ENCODE data around the gene CYP24A1. TPM values are rescaled to one million over a fixed set of nuclear protein-coding genes. Genes with fewer than 3 reads are reported as not detected.

Gene CYP24A1
- total and polyA plus RNA-seq, 2 of the 13 experiments (the other 11 are each of a cell fraction or from before 2014, with no cell fraction given): 9.4 to 32.7 TPM

DNA sequence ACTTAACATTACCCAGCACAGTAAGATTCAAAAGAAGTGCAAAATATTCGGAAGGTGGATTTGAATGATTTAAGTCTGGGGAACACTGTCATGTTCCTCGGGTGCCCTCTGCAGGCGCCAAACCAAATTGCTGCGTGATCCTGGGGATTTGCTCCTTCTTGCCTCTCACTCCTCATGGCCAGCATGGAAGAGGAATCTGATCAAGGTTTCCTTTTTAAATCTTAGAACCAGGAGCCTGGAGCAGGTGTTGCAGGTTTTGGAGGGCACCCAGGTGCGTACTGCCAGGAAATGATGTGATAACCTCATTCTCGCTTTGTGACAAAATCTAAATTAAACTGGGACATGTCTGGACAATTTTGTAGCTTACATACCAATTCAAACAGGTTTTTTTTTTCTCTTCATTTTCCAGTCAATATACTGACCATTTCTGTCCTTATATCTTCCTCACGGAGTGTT is 26.0 kb upstream of the CYP24A1 start:
- H3K27ac ChIP-seq (ENCODE audit: extremely low read length, insufficient read depth, low read length): no peak overlapping the region
- H3K4me1 ChIP-seq (ENCODE audit: insufficient read depth, low read length): peaks cover 51% of the 10 kb centered on the region
- H3K9me3 ChIP-seq (ENCODE audit: low read length): no peaks in the 10 kb centered on the region
- ChIA-PET POLR2A (interaction anchor here (1.2 to 2.8 kb wide), 3 partner anchors 93 to 129 kb away, joined by 3 to 13 read pairs (median 4); partner anchors contain the start of gene BCAS1), CTCF (ENCODE audit: low intra/inter-chr PET ratio, low total read pairs) (interaction anchor here (0.7 to 8.3 kb wide), 10 partner anchors 8 to 621 kb away, joined by 3 to 358 read pairs (median 5); partner anchors contain the start of gene PFDN4)
- WGBS (ENCODE audit: low lambda C conversion rate): 2% methylated on average over 7 of the region's 7 CpGs
- FAIRE-seq (peak; percentile 95), ATAC-seq (no peak), DNase-seq (ENCODE audit: low spot score) (peak; percentile 82)
- in situ Hi-C loops (cut with HindIII; ENCODE audit: extremely low pct_ligation_motif_present, low pct_unique_long_range_greater_than_20kb): loop anchor here (5.0 to 25.0 kb wide), 5 partner anchors 65 to 1112 kb away; no protein-coding TSS in a partner anchor
- H3K36me3 ChIP-seq (replicated peaks in 1 of 2; ENCODE audit: control insufficient read depth in 1 of 2, insufficient read depth in 2 of 2, low read length in 2 of 2): no peaks in the 10 kb centered on the region
- no peaks in the 10 kb centered on the region for H3K79me2 ChIP-seq (ENCODE audit: insufficient read depth, low read length)
- intact Hi-C loops (cut with micrococcal nuclease; ENCODE audit: unreplicated experiment): loop anchor here (2.0 kb wide), 2 partner anchors 259 to 619 kb away; no protein-coding TSS in a partner anchor
- no TSS peak for BruUV-seq (replicated peaks)
- H3K4me2 ChIP-seq (ENCODE audit: low read depth, low read length): no peak overlapping the region
- no peaks in the 10 kb centered on the region for H4K20me1 ChIP-seq (ENCODE audit: insufficient read depth, low read length)
- H3K9ac ChIP-seq (ENCODE audit: insufficient read depth, low read depth, low read length): no peak overlapping the region
- no peak overlapping the region for H2AFZ ChIP-seq (ENCODE audit: low read length)
- H3K27me3 ChIP-seq (ENCODE audit: control insufficient read depth in 1 of 2, insufficient read depth in 2 of 2, low read length in 2 of 2): peaks cover 0 to 11% of the 10 kb centered on the region in 2 experiments; a peak in 1 of 5 replicates
- H3K4me3 ChIP-seq (replicated peaks in 1 of 3; ENCODE audit: insufficient read depth in 1 of 3, low read depth in 2 of 3, low read length in 3 of 3): no peak overlapping the region
- TF ChIP-seq, protein P1, sequence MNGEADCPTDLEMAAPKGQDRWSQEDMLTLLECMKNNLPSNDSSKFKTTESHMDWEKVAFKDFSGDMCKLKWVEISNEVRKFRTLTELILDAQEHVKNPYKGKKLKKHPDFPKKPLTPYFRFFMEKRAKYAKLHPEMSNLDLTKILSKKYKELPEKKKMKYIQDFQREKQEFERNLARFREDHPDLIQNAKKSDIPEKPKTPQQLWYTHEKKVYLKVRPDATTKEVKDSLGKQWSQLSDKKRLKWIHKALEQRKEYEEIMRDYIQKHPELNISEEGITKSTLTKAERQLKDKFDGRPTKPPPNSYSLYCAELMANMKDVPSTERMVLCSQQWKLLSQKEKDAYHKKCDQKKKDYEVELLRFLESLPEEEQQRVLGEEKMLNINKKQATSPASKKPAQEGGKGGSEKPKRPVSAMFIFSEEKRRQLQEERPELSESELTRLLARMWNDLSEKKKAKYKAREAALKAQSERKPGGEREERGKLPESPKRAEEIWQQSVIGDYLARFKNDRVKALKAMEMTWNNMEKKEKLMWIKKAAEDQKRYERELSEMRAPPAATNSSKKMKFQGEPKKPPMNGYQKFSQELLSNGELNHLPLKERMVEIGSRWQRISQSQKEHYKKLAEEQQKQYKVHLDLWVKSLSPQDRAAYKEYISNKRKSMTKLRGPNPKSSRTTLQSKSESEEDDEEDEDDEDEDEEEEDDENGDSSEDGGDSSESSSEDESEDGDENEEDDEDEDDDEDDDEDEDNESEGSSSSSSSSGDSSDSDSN (CRISPR knock-in tag; IDR thresholded peaks at IDR 0.05): no peak
- TF ChIP-seq ZNF746 (CRISPR knock-in tag; IDR thresholded peaks at IDR 0.05) (no peak), HNRNPK (IDR thresholded peaks at IDR 0.05; ENCODE audit: low read depth, low read length, poor library complexity, severe bottlenecking) (no peak), U2AF1 (optimal IDR thresholded peaks at IDR 0.05; ENCODE audit: low read depth, low read length) (no peak), JUND (CRISPR knock-in tag; IDR thresholded peaks at IDR 0.05) (no peak), PITX1 (CRISPR knock-in tag; IDR thresholded peaks at IDR 0.05) (no peak), KMT2B (CRISPR knock-in tag; IDR thresholded peaks at IDR 0.05) (no peak), SOX13 (IDR thresholded peaks at IDR 0.05) (no peak), SOX13 (CRISPR knock-in tag; conservative IDR thresholded peaks at IDR 0.05 in 1 of 2, IDR thresholded peaks at IDR 0.05 in 1 of 2) (no peak), NCOA2 (CRISPR knock-in tag; IDR thresholded peaks at IDR 0.05) (0 out of 2 replicates have a peak, but pooled peaks have one; percentile 36), YEATS4 (CRISPR knock-in tag; IDR thresholded peaks at IDR 0.05; ENCODE audit: borderline replicate concordance) (no peak), HOXA9 (CRISPR knock-in tag; IDR thresholded peaks at IDR 0.05; ENCODE audit: borderline replicate concordance) (no peak), KAT7 (CRISPR knock-in tag; IDR thresholded peaks at IDR 0.05; ENCODE audit: borderline replicate concordance) (0 out of 2 replicates have a peak, but pooled peaks have one; percentile 57), RXRB (CRISPR knock-in tag; IDR thresholded peaks at IDR 0.05; ENCODE audit: borderline replicate concordance) (peak; percentile 59; the same call in 1 of the 2 replicates), ZNF674 (CRISPR knock-in tag; IDR thresholded peaks at IDR 0.05; ENCODE audit: low read depth) (no peak), ZNF333 (CRISPR knock-in tag; IDR thresholded peaks at IDR 0.05; ENCODE audit: borderline replicate concordance) (no peak), MLLT10 (CRISPR knock-in tag; IDR thresholded peaks at IDR 0.05) (no peak), MEF2D (CRISPR knock-in tag; IDR thresholded peaks at IDR 0.05) (no peak), ESRRA (CRISPR knock-in tag; IDR thresholded peaks at IDR 0.05; ENCODE audit: low read depth) (no peak), NFATC3 (CRISPR knock-in tag; IDR thresholded peaks at IDR 0.05) (no peak), SP4 (CRISPR knock-in tag; IDR thresholded peaks at IDR 0.05) (no peak), ZSCAN30 (CRISPR knock-in tag; IDR thresholded peaks at IDR 0.05) (no peak), LCORL (IDR thresholded peaks at IDR 0.05) (no peak), LCORL (CRISPR knock-in tag; IDR thresholded peaks at IDR 0.05) (no peak)
- TF ChIP-seq, protein P2, sequence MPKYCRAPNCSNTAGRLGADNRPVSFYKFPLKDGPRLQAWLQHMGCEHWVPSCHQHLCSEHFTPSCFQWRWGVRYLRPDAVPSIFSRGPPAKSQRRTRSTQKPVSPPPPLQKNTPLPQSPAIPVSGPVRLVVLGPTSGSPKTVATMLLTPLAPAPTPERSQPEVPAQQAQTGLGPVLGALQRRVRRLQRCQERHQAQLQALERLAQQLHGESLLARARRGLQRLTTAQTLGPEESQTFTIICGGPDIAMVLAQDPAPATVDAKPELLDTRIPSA (CRISPR knock-in tag; IDR thresholded peaks at IDR 0.05; ENCODE audit: borderline replicate concordance): no peak
